ENCODE data around the gene FCHO2.
"Not testable (repeated sequence)": the region's sequence is repeated elsewhere in the genome, so short reads cannot be mapped to it uniquely, and the experiment has no call there.

FCHO2 gene, protein sequence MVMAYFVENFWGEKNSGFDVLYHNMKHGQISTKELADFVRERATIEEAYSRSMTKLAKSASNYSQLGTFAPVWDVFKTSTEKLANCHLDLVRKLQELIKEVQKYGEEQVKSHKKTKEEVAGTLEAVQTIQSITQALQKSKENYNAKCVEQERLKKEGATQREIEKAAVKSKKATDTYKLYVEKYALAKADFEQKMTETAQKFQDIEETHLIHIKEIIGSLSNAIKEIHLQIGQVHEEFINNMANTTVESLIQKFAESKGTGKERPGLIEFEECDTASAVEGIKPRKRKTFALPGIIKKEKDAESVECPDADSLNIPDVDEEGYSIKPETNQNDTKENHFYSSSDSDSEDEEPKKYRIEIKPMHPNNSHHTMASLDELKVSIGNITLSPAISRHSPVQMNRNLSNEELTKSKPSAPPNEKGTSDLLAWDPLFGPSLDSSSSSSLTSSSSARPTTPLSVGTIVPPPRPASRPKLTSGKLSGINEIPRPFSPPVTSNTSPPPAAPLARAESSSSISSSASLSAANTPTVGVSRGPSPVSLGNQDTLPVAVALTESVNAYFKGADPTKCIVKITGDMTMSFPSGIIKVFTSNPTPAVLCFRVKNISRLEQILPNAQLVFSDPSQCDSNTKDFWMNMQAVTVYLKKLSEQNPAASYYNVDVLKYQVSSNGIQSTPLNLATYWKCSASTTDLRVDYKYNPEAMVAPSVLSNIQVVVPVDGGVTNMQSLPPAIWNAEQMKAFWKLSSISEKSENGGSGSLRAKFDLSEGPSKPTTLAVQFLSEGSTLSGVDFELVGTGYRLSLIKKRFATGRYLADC

DNA sequence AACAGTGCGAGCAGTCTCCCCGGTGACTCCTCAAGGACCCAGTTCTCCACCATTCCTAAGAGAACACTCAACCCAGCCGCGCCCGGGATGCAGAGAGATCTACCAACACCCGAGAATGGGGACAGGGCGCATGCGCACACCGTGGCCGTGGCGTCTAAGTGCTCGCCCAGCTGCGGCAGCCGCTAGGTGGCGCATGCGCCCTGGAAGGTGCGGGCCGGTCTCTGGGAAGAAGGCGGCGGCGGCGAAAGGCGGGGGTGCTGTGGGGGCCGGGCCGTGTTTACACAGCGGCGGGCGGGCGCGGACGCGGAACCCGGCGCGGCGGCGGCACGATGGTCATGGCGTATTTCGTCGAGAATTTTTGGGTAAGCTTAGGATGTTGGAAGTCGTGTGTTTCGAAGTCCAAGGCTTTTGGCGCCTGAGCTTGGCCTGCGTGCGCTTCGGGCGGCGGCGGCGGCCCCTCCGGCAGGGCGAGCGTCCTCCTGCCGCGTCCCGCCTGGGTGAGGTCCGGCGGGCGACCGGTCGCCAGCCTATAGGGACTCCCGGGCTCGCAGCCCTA lies at the start of gene FCHO2:
Gene FCHO2 (plus strand): TSS at position 274 of the 556 bp plus-strand sequence. CDS start 56 bp downstream, at position 330.
- DNase-seq: peak; percentile 86

DNA sequence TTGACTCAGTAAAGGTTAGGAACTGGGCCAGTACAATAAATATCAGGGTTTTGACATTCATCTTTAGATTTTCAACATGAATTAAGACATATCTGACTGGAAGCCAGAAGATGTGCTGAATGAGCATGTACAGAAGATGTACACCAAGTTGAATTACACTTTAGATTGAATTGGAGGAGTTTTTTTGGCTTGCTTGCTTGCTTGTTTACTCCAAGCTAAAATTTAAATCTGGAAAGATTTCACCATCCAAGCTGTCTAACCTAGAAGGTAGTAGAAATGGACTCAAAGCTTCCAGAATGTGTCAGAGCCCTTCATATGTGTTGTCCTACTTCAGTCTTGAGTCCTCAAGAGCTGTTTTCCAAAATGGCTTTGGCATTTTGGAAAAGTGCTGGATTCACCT lies 49.0 kb upstream of the FCHO2 start:
- no peak for DNase-seq

DNA sequence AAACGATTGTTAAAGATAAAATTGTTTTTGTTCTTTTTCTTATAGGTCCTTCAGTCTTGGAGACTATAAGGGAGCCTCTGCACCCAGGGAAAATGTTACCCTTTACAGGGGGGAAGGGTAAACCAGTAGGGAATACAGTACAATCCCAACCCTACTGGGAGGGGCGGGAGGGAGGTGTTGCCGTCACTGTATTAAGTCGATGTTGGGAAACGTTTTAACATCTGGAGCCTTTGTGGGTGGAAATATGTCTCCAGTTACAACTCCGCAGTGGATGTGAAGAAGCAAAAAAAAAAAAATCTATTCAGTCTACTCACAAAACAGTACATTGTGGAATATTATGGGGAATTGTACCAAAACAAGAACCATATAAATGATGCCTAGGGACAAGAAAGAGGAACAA lies 47.2 kb upstream of the FCHO2 start:
- DNase-seq: peak; percentile 5

DNA sequence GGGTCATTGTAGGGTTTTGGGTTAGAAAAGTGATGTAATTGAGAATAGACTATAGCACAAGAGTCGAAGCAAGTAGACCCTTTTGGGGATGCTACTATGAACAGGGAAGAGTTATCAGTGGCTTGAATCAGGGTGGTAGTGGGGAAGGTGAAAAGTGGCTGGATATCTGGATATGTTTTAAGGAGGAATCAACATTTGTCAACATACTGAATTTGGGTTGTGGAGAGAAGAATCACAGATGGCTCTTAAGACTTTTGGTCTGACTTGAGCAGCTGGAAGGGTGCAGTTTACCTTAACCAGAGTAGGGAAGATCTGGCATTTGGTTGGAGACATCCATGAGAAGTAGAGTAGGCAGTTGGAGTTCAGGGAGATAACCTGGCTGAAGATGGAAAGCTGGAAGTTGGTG lies 38.5 kb upstream of the FCHO2 start:
- DNase-seq: peak; percentile 30

DNA sequence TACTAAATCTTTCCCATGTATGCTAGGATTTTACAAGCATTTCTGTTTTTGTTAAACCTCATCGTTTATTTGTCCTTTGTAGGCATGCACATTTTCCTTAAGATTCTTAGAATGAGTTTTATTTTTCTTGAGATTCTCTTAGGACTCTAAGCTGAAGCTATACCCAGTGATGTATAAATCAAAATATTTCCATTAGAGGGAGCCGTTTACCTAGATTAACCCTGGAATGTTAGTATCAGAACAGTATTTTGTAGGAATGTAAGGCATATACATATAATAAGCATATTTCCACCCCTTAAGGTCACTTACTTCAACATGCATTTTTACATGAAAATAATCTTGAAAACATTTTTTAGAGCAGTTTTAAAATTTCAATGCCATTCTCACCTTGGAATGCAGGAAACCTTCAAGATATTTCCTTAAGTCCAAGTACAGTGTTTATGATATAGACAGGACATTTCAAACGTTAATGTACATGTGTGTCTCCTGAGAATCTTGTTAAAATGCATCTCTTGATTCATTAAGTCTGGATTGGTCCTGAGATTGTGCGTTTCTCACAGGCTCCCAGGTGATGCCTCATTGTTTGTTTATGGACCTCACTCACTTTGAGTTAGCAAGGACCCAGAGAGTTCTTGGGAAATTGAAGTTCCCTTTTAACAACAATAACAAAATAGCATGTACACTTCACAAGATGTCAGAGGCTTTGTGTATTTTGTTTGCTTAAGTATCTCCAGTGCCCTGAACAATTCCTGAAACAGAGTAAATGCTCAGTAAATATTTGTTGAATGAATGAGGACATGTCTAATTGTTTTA lies 34.9 kb upstream of the FCHO2 start:
- DNase-seq: peak; percentile 35

DNA sequence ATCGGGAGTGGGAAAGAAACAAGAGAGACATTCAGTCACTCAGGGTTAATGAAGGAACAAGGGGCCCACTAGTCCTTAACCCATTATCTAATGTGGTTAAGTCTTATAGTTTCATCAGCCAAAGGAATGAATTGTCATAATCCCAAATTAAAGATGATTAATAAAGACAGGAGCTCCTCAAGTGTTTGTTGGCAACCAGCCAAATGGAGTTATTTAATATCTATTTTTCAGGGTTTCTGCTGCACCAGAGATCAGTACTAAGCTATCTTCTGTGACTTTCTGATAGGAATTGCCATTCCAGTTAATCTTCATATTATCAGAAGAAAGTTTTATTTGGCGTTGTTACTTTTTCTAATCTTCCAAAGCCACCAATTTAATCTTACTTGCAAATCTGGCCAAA lies 34.0 kb upstream of the FCHO2 start:
- DNase-seq: peak; percentile 16

DNA sequence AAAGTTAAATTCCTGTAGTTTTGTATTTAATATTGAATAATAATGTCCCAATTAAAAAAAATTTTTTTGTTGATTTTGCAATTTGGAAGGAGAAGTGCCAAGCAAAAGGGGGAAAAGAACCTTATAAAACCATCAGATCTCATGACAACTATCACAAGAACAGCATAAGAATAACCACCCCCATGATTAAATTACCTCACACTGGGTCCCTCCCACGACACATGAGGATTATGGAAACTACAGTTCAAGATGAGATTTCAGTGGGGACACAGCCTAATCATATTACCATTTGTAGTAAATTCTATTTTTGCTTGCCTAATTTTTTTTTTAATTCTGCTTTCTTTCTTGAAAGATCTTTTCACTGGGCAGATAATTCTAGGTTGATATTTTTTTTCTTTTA lies 33.4 kb upstream of the FCHO2 start:
- DNase-seq: no peak

DNA sequence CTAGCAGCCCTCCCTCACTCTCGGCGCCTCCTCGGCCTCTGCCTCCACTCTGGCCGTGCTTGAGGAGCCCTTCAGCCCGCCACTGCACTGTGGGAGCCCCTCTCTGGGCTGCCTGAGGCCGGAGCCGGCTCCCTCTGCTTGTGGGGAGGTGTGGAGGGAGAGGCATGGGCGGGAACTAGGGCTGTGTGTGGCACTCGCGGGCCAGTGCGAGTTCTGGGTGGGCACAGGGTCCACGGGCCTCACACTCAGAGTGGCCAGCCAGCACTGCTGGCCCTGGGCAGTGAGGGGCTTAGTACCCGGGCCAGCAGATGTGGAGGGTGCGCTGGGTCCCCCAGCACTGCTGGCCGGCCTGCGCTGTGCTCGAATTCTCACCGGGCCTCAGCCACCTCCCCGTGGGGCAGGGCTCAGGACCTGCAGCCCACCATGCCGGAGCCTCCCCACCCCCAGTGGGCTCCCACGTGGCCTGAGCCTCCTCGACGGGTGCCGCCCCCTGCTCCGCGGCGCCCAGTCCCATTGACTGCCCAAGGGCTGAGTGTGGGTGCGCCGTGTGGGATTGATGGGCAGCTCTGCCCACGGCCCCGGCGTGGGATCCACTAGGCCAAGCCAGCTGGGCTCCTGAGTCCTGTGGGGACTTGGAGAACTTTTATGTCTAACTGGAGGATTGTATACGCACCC lies 30.4 kb upstream of the FCHO2 start:
- DNase-seq: no peak

DNA sequence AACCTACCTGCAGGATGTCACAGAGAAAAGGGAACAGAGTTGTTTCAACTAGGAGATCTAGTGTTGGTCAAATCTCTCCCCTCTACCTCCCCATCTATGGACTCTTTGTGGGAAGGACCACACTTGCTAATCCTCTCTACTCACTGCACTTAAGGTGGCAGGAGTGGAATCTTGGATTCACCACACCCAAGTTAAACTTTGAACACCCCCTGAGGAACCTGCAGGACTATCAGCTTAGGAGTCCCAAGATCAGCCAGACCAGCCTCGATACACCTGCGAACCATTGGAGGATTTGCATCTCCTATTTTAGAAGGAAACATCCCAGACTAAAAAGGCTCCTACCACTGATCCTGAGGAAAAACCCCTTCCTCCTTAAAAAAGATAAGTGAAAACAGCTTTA lies 23.2 kb upstream of the FCHO2 start:
- DNase-seq: not testable (repeated sequence)

DNA sequence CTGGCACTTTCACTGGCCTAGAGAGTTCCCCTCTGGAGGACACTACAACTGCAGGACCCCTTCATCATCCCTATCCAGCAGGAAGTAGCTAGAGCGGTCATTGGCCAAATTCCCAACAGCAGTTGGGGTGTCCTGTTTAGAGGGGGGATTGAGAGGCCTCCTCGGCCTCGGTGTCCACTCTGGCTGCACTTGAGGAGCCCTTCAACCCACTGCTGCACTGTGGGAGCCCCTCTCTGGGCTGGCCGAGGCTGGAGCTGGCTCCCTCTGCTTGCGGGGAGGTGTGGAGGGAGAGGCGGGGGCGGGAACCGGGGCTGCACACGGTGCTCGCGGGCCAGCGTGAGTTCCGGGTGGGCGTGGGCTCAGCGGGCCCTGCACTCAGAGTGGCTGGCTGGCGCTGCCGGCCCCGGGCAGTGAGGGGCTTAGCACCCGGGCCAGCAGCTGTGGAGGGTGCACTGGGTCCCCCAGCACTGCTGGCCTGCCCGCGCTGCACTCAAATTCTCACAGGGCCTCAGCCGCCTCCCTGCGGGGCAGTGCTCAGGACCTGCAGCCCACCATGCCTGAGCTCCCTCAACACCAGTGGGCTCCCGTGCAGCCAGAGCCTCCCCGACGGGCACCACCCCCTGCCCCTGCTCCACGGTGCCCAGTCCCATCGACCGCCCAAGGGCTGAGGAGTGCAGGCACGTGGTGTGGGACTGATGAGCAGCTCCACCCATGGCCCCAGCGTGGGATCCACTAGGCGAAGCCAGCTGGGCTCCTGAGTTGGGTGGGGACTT lies 20.7 kb upstream of the FCHO2 start:
- not testable (repeated sequence) for DNase-seq

DNA sequence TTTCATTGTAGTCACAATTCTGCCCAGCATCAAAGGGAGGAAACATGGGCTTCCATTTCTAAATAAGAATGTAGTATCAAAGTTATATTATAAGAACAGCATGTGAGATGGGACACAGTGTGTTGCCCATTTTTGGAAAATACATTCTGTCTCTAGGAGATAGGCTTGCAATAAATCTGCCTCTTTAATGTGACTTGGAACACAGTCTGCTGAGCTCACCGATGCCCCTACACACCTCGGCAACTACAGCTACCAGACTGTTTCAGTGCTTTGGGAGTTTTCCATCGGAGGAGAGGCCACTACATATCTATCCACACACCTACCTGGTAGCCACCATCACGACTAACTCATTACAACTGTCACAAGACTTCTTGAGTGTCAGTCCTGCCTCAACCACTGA lies 18.9 kb upstream of the FCHO2 start:
- no peak for DNase-seq

DNA sequence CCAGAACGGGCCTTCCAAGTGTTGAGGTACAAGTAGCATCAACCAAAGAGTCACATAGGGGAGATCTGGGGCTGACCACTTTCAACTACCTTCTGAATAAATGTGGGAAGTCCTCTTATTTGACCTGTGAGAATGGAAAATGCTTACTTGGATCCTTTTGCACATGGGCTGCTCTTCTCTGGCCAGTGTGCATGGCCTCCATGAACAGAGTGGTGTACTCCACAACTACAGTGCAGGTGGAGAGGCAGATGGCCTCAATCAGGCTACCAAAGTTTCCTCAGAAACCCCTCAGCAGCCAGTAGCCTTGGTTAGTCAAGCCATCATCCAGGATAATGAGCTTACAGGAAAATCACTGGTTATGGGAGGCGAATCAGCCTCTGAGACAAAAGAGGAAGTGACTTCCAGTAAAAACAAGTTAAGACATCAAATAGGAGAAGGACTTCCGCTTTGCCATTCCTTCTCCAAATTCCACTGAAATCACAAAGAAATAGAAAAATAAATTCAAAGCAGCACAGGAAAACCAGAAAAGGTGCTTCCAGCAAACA lies 18.3 kb upstream of the FCHO2 start:
- DNase-seq: no peak

DNA sequence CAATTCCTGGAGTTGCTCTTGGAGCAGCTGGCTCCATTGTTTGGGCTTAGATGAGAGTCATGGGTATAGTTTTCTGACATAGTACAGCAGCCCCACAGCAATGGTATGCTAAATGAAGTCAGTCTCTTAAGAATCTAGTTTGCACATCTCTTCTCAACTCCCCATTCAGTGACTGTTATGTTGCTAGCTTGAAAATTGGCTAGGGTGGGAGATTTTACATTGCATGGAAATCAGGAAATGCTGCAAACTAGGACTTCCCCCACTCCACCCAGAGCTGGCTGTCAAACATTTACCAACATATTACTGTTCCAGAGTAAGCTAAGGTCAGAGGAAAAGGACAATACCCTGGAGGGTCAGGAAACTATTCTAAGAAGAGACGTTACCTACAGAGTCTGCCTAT lies 17.6 kb upstream of the FCHO2 start:
- no peak for DNase-seq

DNA sequence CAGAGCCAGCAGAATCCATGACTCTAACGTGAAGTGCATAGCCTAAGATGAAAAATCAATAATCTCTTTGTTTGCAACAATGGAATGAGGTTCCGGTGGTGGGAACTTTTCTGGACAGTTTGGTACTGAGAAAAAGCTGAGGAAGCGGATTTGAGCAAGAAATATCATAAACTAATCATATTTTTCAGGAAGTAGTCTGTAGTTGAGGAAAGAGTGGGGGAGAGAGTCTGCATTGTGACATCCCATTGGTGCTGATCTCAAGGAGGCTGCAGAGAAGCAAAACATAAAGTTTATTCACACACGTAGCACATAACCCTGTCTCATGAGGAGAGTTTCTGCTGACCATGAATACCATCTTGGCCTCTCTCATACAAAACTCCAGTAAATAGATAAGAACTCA lies 15.8 kb upstream of the FCHO2 start:
- DNase-seq: no peak

DNA sequence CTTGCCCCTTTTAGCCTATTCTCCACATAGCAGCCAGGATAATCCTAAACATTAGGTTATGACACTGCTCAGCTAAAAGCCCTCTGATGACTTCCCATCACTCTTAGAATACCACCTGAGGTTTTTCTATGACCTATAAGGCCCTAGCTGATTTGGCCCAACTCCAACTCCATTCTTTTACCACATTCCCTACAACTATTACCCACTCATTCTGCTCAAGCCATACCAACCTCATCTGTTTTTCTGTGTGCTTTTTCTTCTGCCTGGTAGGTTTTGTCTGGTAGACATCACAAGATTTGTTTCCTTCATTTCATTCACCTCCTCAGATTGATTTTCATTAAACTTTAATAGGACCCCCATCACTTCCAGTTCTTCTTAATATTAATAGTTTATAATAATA lies 12.5 kb upstream of the FCHO2 start:
- DNase-seq: no peak

DNA sequence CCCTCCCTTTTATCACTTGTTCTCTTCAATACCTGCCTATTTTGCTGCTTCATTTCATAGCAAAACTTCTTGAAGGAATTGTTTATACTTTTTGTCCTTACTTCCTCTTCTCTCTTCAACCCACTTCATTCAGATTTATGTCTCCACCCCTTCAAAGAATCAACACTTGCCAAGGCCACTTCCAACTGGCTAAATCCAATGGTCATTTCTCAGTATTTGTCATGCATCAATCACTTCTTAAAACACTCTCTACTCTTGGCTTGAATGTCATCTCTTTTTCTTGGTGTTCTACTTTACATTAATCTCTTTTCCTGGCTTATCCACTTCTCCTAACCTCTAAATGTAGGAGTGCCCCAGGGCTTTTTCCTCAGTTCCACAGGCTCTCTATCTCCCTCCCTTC lies 8.3 kb upstream of the FCHO2 start:
- DNase-seq: no peak

DNA sequence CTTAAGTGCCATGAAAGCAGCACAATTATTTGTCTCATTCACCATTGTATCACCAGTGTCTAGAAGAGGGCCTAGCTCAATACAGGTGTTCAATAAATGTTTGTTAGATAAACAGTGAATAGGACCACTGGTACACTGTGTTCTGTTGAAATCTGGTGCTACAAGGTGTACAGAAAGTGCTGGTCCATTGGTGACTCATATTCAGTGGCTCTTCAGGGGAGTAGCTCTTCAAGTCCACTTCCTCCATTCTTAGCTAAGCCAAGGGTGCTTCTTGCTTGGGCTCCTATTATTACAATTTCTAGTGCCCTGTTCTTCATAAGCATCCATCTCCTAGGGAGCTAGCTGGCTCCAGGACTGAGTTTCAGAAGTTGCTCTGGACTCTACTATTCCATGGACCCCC lies 6.4 kb upstream of the FCHO2 start:
- no peak for DNase-seq

DNA sequence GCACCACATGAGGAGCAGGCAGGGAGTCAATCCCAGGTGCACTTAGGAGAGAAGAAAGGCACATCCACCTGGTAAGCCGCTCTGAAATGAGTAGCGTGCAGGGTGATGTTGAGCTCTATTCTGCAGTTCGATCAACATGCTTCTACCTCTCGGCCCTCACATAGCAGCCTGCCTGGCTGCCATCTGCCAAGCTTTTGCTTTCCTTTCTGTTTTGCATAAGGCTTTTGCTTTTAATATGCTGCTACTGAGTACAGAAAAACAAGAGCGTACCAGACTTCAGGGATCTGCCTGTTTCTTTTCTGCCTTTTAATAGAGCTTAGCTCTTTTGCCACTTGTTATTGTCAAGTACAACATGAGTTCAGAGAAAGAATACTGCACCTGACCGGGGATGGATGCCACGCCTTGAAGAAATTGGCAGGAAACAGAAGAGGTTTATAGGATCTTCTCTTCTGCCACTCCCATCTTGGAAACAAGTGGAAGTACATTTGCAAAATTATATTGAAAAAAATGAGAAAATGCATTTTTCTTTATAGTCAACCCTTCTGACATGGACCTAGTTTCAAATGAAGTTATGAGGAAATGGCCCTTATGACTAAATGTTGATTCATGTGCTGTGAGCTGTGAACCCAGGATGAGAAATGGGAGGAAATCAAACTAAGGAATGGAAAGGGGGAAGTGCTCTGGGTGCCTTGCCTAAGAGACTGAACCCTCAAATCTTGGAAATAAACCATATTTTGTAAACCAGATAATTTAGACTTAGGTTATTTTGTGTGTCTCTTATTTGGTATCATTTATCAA lies 4.0 kb upstream of the FCHO2 start:
- no peak for DNase-seq

DNA sequence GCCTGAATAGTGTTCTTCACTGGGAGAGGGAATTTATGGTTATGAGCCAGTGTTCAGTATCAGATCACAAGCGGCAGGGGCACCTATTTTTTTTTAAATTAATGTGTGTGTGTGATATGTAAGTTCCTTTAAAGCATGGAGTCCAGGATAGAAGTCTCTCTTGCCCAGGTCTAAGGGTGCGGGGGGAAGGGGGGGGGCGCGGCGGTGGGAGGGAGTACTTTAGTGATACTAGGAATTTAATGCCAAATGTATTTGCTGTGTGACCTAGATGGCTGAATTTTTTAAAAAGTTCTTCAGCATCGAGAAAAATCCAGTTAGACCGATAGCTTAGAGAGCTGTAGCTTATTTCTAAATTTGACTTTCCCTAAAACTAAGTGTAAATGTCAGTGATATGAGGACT lies 1.5 kb upstream of the FCHO2 start:
- no peak for DNase-seq

DNA sequence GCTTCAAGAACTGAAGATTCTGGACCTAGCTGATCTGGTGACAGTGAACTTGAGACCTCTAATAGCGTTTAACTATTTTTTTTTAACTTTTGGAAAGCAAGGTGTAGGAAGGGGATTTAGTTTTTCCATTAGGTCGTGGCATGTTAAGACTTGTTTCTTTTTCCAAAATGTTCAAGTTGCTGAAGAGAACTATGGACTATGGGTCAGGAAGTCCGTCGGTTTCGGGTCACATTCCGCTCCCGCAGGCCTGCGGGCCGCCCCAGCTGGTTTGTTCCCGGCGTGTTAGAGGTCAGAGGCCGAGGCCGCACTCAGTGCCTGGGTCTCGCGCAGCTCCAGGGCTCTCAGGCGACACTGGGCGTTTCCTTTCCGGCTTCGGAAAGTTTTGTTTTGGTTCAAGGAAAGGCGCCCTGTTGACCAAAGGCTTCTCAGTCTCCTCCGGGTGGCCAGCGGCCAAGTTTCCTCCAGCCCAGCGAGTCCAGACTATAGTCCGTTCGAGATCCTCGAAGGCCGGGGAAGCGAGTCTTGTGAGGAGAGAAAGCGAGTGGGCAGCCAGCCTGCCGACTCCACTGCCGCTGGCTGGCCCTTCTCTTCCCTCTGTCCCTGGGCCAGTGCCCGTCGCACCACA lies 586 bp upstream of the FCHO2 start:
- DNase-seq: no peak

All from NCI-H2171 treated with DMSO at 0.1 percent for 48 hours (cell line).